Caki2 (cell line): ENCODE results near the gene DDC. TPM values are rescaled to one million over a fixed set of nuclear protein-coding genes. Genes with fewer than 3 reads are reported as not detected.

Experiments
- DNase-seq: peaks from one replicate; pipeline ENCODE4 v3.0.0-alpha.2; 2015; ENCODE audit warnings: low read depth
- in situ Hi-C: cut with HindIII; loops from 2 replicates; pipeline ENCODE4 v1.10.0; 2016; ENCODE audit warnings: low sequenced_read_pairs, low pct_unique_long_range_greater_than_20kb, mixed read lengths
- total RNA-seq: library from RNA; depleted of rRNA; stranded (reverse); fragments of >200 nt; shearing (Covaris generic); gene quantifications from 2 replicates; pipeline ENCODE4 v1.2.3, GENCODE V29; 2014; ENCODE audit warnings: low replicate concordance; rRNA removed

The DDC gene, protein sequence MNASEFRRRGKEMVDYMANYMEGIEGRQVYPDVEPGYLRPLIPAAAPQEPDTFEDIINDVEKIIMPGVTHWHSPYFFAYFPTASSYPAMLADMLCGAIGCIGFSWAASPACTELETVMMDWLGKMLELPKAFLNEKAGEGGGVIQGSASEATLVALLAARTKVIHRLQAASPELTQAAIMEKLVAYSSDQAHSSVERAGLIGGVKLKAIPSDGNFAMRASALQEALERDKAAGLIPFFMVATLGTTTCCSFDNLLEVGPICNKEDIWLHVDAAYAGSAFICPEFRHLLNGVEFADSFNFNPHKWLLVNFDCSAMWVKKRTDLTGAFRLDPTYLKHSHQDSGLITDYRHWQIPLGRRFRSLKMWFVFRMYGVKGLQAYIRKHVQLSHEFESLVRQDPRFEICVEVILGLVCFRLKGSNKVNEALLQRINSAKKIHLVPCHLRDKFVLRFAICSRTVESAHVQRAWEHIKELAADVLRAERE
- total RNA-seq = 0.90 and 4.4 TPM in 2 replicates

DNA sequence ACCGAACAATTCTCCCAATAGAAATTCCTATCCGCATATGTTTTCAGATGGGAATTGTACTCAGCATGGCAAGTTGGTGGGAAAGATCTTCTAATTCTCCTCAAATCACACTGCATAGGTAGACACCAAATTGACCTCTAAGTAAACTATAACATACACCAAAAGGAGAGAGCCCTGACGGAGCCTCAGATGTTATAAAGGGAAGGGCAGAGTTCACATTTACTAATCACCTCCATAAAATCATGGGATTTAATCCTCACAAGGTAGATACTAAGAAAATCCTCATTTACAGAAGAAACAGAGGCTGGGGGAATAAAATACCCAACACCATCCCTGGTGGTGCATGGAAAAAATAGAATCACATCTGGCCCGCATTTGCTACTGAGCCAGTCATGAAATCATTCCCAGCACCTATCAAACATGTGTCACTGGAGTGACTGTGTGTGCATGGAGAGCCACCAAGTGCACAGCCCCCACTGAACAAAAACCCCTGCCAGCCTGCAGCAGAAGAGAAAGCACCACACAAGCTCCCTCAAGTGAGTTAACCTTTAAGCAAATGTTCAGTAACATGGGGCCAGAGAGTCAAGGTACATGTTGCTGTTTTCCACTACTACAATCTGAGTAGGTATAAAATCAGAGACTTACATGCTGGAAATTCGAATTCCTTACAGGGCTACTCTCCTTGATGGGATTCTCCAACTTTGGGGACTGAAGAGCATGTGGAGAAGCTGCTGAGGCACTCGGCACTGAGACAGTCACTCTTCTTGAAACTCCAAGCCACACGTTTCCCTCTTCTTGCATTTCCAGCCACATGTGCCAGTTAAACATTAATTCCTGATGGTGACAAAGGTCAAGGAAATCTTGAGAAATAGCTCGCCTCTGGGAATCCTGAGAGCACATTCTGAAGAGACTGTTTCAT lies at the start of gene DDC:
TSS of gene DDC (minus strand) at position 766 of the 919 bp plus-strand sequence. CDS start 21,320 bp downstream, outside the sequence.
- in situ Hi-C loops = no loop called here

DNA sequence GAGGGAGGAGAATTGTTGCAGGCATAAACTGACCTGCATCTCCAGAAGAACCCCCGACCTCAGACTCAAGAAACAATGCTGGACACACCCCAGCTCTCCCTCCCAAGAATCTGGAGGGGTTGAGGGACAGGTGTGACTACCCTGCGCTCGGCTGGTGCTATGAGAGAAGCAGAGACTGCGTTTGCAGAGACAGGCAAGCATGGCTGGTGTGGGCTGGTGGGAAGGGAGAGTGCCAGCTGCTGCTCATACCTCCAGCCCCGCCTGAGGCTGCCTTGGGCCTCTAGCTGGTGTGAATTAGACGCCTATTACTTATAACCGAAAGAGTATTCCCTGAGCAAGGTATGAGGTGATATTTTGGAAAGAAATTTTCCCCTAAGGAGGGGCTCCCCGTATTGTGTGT lies 48.3 kb upstream of the DDC start:
- in situ Hi-C loops = no loop called here

More for the DNA sequence above, at the start of gene DDC:
- DNase-seq = peak; percentile 72

DNA sequence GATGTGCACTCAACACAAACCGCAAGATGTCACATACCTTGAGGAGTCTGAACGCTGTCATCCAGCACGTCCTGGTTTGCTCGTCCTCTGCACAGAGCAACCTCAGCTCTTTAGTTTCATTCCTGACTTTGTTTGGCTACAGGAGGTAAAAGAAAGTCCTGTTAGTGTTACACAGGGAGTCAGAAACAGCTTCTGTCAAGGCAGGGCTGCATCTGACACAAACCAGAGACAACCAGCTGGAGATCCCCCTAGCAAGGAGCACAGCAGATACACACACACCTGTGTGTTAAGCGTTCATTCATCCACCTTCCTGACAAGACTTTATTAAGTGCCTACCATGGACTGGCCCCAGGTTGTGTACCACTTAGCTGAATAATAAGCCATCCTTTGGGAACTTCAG lies 47.5 kb upstream of the DDC start:
- DNase-seq = no peak
- in situ Hi-C loops = no loop called here

More for the DNA sequence above, 48.3 kb upstream of the DDC start:
- no peak for DNase-seq

DNA sequence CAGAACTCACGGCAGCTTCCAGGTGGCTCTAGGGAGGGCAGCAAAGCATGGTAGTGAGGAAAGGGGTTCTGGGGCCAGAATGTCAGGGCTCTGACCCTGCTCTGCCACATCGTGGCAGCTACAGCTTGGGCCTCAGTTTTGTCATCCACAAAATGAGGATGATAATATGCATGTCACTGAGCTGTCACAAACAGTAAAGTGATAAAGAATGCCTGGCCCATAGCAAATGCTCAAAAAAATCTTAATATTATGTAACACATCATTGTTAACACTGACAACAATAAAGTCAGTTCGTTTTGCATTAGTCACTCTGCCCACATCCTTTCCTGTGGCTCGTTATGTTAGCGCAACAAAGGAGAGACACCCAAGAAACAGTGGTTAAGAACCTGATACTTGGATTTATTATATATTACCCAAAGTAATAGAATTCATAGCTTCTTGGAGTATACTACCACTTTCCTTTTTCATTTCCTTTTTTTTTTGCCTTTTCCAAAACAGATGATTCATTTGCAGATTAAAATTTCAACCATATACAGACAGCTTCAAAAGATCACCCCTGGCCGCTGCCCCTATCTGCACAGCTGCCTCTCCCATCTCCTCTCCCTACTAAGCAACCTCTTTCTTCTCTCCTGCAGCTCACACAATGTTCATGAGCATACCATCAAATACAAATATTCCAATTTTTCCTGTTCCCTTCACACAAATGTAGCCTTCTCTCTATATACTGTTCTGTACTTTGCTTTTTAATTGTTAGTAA lies 45.5 kb upstream of the DDC start:
- no peak for DNase-seq

DNA sequence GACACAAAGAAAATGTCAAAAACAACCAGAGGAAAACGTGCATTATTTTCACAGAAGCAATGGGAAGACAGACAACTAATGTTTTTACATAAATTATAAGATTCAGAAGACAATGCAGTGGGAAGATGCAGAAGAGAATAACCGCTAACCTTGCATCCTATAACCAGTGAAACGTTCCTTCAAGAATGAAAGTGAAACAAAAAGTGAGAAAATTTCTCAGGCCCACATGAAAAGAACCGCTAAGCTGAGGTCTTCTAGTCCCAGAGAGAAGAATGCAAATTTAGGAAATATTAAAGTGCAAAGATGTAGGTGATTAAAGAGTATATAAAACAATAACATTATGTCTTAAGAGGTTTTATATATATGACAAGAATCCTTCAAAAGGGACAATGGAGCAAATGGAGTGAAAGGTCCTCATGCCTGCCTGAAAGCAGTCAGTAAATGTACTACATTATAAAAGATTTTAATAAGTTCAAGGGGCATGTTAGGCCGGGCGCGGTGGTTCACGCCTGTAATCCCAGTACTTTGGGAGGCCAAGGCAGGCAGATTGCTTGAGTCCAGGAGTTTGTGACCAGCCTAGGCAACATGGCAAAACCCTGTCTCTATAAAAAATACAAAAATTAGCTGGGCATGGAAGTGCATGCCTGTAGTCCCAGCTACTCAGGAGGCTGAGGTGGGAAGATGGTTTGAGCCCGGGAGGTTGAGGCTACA lies 43.1 kb upstream of the DDC start:
- in situ Hi-C loops = no loop called here
- no peak for DNase-seq

More for the DNA sequence above, 45.5 kb upstream of the DDC start:
- in situ Hi-C loops = no loop called here

DNA sequence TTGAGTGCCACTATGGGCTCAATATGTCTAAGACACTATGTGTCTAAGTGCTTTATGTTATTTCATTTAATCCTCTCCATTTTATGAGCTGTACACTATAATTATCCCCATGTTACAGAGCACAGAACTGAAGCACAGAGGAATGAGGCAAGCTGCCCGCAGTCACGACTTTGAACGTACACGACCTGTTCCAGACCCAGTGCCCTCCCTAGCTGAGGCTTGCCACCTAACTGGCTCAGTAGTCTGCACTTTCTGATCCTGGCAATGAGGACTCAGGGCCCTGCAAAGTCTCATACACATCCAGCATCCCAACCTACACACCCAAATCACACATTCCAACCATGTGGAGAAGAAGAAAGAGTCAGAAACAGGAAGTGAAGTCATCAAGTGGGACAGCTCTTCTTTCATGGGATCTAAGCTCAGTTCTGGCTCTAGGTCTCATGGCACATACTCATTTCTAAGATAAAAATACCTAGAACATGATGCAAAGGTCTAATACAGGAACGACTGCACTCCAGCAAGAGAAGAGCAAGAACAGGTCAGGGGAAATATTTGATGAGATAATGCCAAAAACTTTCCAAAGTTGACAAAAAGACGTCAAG lies 42.4 kb upstream of the DDC start:
- no peak for DNase-seq
- in situ Hi-C loops = no loop called here

DNA sequence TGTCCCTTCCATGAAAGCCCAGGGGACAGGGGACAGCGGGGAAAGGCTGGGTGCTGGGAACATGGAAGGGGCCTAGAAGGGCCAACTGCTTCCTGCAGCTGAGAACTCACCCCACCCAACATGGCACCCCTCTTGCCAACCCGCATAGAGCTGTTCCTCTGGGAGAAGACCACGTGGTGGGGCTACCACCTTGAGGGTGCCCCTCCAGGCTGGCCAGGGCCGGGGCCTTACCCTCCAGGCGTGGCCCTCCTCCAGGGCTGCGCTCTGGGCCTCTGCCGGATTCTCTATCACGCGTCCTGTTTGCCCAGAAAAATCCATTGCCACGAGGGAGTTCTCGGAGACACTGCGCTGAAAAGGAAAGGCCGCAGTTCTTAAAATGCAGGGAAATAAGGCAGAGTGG lies 39.9 kb upstream of the DDC start:
- in situ Hi-C loops = no loop called here
- DNase-seq = no peak

DNA sequence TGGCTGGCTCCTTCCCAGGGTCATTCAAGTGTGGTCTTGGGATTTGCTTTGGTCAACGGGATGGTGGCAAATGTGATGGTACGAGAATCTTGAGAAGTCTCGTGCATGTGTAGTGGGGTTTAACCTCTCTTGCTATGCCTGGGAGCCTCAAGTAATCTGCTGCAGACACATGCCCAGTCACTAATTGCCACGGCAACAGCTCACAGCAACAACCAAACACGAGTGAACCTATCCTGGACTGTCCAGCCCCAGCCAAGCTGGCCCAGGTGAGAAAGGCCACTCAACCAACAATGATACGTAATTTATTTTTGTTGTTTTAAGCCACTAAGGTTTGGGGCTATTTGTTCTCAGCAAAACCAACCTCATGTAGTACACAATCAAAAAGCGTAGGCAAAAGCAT lies 38.1 kb upstream of the DDC start:
- in situ Hi-C loops = no loop called here

DNA sequence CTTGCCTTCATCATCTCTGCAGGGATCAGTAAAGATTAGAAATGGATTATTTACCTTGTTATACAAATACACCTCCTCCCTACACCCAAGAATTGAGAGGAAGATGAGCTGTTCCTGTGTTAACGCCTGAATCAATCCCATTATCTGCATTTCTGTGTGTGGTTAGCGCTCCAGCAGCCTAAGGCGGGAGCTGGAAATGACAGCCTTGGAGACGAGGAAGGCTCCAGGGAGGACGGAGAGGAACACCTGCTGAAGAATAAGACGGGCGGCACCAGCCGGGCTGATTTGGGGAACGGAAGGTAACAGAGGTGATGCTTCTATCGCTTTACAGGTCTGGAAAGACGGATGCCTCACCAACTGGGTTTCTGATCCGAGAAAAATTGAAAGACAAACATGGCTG lies 34.2 kb upstream of the DDC start:
- in situ Hi-C loops = no loop called here

More for the DNA sequence above, 38.1 kb upstream of the DDC start:
- DNase-seq = peak; percentile 39

DNA sequence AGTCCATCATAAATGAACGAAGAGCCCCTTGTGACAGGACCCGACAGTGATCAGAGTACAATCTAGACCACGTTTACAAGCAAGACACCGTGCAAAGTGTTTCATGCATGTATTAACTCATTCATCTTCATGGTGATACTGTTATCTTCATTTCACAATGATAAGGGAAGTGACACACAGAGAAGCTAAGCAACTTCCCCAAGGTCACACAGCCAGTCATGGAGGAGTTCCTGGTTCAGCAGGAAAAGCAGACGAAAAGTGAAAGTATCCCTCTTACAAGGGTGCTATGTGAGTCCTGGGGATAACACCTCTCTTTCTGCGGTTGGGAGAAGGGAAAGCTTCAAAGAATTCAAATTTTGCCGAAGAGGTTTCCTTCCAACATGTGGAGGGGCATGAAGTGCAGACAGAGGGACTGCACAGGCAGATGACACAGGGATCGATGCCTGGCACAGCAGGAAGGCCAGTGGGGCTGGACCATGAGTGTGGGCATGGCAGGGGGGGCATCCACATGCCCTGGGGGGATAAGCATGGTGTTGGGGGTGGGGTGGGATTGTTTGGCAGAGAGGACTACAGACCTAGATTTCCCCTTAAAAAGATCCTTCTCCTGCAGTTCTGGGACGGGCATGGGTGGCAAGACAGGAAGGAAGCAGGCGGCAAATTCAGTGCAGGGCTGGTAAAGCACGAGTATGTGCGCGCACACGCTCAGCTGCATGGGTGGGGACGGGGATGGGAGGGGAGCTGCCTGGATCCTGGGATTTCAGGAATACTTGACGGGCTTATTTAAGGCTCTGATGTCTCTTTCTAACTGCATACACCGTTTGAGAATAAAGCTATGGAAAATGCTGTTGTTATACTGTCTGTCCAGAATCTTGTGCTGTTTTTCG lies 33.5 kb upstream of the DDC start:
- no peak for DNase-seq
- in situ Hi-C loops = no loop called here

More for the DNA sequence above, 34.2 kb upstream of the DDC start:
- no peak for DNase-seq

DNA sequence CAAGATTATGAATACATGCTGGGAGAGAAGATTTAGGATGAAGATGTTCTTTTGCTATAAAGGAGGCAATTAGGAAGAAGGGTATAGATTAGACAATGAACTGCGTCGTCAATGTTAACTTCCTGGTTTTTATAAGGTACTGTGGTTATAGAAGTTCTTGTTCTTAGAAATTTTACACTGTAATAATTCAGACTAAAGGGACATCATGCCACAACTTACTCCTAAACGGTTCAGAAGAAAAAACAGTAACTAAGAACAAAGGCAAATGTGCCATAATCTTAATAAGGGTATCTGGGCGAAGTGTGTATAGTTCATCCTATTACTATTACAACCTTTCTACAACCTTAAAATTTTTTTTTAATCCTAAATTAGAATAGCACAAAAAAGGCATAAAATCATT lies 31.3 kb upstream of the DDC start:
- in situ Hi-C loops = no loop called here
- no peak for DNase-seq

DNA sequence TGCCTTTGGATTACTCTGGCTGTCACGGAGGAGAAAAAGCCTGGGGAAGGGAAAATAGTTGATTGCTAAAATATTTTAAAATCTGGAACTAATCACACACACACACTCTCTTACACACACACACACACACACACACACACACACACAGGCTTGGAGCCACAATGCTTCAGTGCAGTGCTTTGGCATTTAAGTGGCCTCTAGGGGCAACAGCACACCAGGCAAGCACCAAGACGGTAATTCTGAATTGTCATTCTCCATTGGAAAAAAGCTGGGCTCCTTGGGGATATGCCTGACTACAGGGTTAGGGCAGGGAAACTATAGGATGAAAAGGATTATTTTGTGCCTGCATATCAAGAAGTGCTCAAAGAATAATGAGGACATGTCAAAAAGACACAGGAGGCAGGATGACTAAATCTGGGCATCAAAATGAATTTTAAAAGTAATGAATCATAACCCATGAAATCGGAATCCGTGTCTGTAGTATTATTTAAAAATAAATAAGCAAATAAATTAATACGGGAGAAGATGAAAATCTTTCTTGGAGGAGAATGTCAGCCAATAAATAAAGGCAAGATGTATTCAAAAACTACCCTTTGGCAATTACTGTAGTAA lies 30.4 kb upstream of the DDC start:
- peak; percentile 33 for DNase-seq

DNA sequence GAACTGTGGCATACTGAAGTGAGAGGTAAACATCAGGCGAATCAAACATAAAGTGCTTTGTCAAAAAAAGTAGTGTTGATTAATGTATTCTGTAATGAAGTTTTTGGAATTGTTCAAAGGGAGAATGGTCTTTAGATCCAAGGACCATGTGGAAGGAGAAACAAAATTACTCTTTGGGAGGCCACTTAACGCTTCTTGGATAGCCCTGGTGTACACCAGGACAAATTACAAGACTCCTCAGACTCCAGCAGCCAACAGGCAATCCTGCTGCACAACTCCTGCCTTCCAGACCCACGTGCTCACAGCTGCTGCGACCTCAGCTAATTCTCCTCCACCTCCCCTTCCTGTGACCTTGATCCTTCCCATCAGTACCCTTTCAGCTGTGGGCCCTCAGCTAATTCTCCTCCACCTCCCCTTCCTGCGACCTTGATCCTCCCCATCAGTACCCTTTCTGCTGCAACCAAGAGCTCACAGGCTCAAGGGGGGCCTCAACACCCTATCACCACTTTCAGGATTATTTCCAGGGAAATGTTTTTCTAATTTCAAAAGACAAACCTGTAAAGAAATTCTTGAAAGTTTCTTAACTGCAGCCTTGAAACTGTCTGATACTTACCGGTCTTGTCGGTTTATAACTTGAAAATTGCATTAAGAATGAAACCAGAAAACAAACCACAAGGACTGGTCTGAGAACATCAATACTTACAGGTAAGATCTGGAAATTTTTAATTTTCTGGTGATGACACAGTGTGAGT lies 29.7 kb upstream of the DDC start:
- no peak for DNase-seq
- in situ Hi-C loops = no loop called here

More for the DNA sequence above, 30.4 kb upstream of the DDC start:
- in situ Hi-C loops = no loop called here

DNA sequence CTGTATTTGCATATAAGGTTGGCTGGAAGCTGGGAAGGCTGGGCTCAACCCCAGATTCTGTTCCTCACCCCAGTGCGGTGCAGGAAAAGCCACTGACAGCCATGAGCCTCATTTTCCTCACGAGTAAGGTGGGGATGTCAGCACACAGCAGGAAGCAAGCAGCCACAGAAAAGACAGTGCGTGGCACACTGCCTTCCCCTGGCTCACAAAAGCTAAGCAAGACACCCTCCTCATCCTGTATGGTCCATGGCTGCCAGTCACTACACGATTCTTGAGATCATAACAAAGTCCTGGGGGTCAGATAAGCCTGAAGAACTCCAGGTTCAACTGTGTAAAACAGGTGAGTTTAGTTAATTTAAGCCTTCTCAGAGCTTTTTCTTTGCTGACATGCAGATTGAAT lies 28.9 kb upstream of the DDC start:
- DNase-seq = no peak
- in situ Hi-C loops = no loop called here

DNA sequence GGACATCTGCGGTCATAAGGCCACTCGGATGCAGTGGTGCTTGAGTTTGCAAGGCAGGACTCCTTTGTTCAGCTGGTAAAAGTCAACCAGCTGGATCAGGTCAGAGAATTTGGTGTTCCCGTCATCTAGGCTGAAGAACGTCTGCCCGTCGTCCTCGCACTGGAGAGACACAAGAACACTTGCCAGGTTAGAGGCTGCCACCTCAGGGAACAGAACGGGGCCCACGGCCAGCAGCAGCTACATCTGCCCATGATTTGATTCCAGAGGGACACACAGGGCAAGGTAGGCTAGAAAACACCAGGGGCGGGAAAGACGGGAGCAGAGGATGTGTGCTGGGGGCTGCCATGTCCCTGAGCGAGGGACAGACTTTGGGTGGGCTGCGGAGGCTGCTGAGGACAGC lies 27.7 kb upstream of the DDC start:
- in situ Hi-C loops = no loop called here
- DNase-seq = no peak
